Tibial artery (tissue), 4 donors: Measurements from ENCODE around the gene NR2C2AP.
A peak's percentile ranks its signal among the peaks of the same experiment; 100 is the strongest.

Experiments used
- DNase-seq, 2 donors: peaks; one replicate each; pipeline ENCODE4 v3.0.0-alpha.2; 2019
- H3K27ac ChIP-seq, 2 donors: fragments of 200-600 bp; sonication (generic) in 1 of 2; 1 replicate in 1 of 2; 2 replicates in 1 of 2; pipeline ENCODE4 v1.5.1; 2018 to 2019; ENCODE audit warnings: mild to moderate bottlenecking in 1 of 2
- H3K27me3 ChIP-seq, 2 donors: fragments of 200-600 bp; sonication (generic) in 1 of 2; one replicate each; pipeline versions ENCODE4 v1.5.1 to v1.6.0; 2016 to 2019
- H3K36me3 ChIP-seq, 3 donors: fragments of 200-600 bp; sonication (generic) in 2 of 3; one replicate each; pipeline ENCODE4 v1.5.1; 2016 to 2019; ENCODE audit warnings: mild to moderate bottlenecking in 2 of 3
- H3K4me1 ChIP-seq, 4 donors: fragments of 200-600 bp; sonication (generic) in 2 of 4; 1 replicate in 3 of 4; 2 replicates in 1 of 4; pipeline ENCODE4 v1.5.1; 2016 to 2019
- H3K4me3 ChIP-seq, 2 donors: fragments of 200-600 bp; sonication (generic) in 1 of 2; 1 replicate in 1 of 2; 2 replicates in 1 of 2; pipeline ENCODE4 v1.5.1; 2018 to 2019; ENCODE audit warnings: mild to moderate bottlenecking in 2 of 2
- H3K9me3 ChIP-seq, 3 donors: fragments of 200-600 bp; sonication (generic) in 1 of 3; one replicate each; pipeline ENCODE4 v1.5.1; 2016 to 2019
- intact Hi-C: fragments of 100-400 bp; cut with DNase I; formaldehyde crosslinking; loops from one replicate; pipeline ENCODE4 v1.15.0; 2023; ENCODE audit warnings: low total_unique reads
- TF ChIP-seq, protein P1 (sequence below), 2 experiments: fragments of 200-600 bp in 1 of 2; fragments of 450-650 bp in 1 of 2; IDR thresholded peaks; one replicate each; pipeline ENCODE4 v1.5.1; 2017 to 2019; ENCODE audit warnings: antibody characterized with exemption in 2 of 2, mild to moderate bottlenecking in 1 of 2, moderate library complexity in 1 of 2

Gene NR2C2AP

DNA sequence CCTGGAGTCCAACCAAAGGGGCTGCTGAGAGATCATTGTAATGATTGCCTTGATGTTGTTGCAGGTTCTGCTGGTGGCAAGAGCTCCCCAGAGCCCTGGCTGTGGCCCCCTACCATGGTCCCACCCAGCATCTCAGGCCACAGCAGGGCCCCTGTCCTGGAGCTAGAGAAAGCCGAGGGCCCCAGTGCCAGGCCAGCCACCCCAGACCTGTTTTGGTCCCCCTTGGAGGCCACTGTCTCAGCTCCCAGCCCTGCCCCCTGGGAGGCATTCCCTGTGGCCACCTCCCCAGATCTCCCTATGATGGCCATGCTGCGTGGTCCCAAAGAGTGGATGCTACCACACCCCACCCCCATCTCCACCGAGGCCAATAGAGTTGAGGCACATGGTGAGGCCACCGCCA is 24.0 kb upstream of the NR2C2AP start:
- no peaks in the 10 kb centered on the region for H3K36me3 ChIP-seq
- intact Hi-C loops = no loop called here
- no peak overlapping the region for H3K4me3 ChIP-seq
- no peak for DNase-seq
- TF ChIP-seq, protein P1, sequence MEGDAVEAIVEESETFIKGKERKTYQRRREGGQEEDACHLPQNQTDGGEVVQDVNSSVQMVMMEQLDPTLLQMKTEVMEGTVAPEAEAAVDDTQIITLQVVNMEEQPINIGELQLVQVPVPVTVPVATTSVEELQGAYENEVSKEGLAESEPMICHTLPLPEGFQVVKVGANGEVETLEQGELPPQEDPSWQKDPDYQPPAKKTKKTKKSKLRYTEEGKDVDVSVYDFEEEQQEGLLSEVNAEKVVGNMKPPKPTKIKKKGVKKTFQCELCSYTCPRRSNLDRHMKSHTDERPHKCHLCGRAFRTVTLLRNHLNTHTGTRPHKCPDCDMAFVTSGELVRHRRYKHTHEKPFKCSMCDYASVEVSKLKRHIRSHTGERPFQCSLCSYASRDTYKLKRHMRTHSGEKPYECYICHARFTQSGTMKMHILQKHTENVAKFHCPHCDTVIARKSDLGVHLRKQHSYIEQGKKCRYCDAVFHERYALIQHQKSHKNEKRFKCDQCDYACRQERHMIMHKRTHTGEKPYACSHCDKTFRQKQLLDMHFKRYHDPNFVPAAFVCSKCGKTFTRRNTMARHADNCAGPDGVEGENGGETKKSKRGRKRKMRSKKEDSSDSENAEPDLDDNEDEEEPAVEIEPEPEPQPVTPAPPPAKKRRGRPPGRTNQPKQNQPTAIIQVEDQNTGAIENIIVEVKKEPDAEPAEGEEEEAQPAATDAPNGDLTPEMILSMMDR (IDR thresholded peaks at IDR 0.05) = no peak
- no peak overlapping the region for H3K27ac ChIP-seq
- peaks cover 0 to 61% of the 10 kb centered on the region in 2 donors for H3K27me3 ChIP-seq
- H3K4me1 ChIP-seq = peaks cover 0 to 9% (median 7%) of the 10 kb centered on the region in 4 donors
- no peaks in the 10 kb centered on the region for H3K9me3 ChIP-seq

DNA sequence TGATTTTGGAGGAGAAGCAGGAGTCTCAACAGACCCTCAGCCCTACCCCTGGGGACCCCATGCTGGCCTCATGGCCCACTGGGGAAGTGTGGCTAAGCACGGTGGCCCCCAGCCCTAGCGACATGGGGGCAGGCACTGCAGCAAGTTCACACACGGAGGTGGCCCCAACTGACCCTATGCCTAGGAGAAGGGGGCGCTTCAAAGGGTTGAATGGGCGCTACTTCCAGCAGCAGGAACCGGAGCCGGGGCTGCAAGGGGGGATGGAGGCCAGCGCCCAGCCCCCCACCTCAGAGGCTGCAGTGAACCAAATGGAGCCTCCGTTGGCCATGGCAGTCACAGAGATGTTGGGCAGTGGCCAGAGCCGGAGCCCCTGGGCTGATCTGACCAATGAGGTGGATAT is 23.4 kb upstream of the NR2C2AP start:
- Histone ChIP-seq H3K36me3 (no peaks in the 10 kb centered on the region), H3K4me3 (no peak overlapping the region), H3K27ac (no peak overlapping the region), H3K27me3 (peaks cover 0 to 61% of the 10 kb centered on the region in 2 donors), H3K9me3 (no peaks in the 10 kb centered on the region), H3K4me1 (peaks cover 0 to 9% (median 7%) of the 10 kb centered on the region in 4 donors)
- DNase-seq = no peak
- intact Hi-C loops = no loop called here
- TF ChIP-seq, protein P1 (IDR thresholded peaks at IDR 0.05) = no peak

DNA sequence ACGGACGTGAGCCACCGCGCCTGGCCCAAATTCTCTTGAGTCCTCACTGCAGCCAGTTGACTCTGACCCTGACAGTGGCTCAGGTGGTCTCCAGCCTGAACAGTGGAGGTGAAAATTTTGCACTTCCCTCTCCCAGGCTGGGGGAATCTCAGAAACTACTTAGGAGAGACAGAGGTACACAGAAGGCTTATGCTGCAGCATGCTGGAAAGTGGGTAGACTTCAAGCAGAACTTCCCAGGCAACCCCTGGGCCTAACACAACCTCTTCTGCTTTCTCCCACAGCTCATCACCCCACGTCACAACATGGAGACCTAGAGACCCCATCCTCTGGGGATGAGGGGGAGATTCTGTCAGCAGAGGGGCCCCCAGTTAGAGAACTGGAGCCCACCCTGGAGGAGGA is 23.0 kb upstream of the NR2C2AP start:
- intact Hi-C loops = no loop called here

DNA sequence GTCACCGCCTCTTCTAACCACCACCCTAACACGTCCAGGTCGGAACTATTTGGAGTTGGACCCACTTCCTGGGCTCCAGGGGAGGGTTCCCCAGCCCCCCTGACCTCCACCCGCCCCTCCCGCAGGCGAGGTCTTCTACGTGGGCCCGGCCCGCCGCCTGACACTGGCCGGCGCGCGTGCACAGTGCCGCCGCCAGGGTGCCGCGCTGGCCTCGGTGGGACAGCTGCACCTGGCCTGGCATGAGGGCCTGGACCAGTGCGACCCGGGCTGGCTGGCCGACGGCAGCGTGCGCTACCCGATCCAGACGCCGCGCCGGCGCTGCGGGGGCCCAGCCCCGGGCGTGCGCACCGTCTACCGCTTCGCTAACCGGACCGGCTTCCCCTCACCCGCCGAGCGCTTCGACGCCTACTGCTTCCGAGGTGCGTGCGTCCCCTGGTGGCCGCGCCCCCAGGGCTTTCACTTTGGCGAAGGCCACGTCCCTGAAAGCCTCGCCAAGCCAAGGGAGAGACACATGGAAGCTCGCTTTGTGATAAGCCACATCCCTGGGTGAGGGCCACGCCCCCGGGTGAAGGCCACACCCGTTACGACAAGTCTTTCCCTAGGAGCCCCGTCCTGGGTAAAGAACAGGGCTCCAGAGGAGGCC is 21.8 kb upstream of the NR2C2AP start:
- intact Hi-C loops = no loop called here
- peaks cover 0 to 9% (median 7%) of the 10 kb centered on the region in 4 donors for H3K4me1 ChIP-seq
- DNase-seq = peak; percentile 27 to 69
- peaks cover 0 to 61% of the 10 kb centered on the region in 2 donors for H3K27me3 ChIP-seq
- peak overlapping the region; percentile 13 to 45 for H3K4me3 ChIP-seq
- no peaks in the 10 kb centered on the region for H3K9me3 ChIP-seq
- H3K36me3 ChIP-seq = no peaks in the 10 kb centered on the region
- TF ChIP-seq, protein P1 (IDR thresholded peaks at IDR 0.05) = peak; percentile 34 to 45
- no peak overlapping the region for H3K27ac ChIP-seq

More for the DNA sequence above, 23.0 kb upstream of the NR2C2AP start:
- H3K9me3 ChIP-seq = no peaks in the 10 kb centered on the region
- DNase-seq = no peak
- H3K27ac ChIP-seq = no peak overlapping the region
- no peaks in the 10 kb centered on the region for H3K36me3 ChIP-seq
- peaks cover 0 to 61% of the 10 kb centered on the region in 2 donors for H3K27me3 ChIP-seq
- TF ChIP-seq, protein P1 (IDR thresholded peaks at IDR 0.05) = no peak
- H3K4me1 ChIP-seq = peaks cover 0 to 9% (median 7%) of the 10 kb centered on the region in 4 donors
- no peak overlapping the region for H3K4me3 ChIP-seq

DNA sequence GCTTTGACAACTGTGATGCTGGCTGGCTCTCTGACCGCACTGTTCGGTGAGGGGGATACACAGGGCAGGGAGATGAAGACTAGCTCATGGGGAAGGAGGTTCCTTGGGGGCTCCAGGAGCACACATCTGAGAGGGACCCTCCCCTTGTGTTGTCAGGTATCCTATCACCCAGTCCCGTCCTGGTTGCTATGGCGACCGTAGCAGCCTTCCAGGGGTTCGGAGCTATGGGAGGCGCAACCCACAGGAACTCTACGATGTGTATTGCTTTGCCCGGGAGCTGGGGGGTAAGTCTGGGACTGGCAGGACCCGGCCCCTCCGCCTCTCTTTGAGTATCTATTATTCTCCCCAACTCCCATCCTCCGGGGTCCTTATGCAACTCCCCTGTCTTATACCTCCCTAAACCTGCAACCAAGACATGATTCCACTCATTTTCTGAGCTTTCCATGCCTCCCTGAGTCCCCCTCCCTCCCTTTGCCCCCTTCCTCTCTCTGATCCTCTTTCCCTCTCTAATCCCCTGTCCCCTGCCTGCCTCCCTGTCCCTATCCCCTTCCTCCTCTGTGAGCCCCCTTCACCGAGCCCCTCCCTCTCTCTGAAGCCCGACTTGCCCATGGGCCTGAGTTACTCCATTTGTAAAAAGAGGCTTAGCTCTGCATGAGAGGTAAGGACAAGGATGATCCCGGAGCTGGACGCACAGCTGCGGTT is 21.1 kb upstream of the NR2C2AP start:
- TF ChIP-seq, protein P1 (IDR thresholded peaks at IDR 0.05) = no peak
- no peaks in the 10 kb centered on the region for H3K36me3 ChIP-seq
- H3K27ac ChIP-seq = no peak overlapping the region
- intact Hi-C loops = no loop called here
- no peak for DNase-seq
- H3K27me3 ChIP-seq = peaks cover 0 to 62% of the 10 kb centered on the region in 2 donors
- H3K4me3 ChIP-seq = no peak overlapping the region
- no peaks in the 10 kb centered on the region for H3K9me3 ChIP-seq
- peaks cover 0 to 9% (median 7%) of the 10 kb centered on the region in 4 donors for H3K4me1 ChIP-seq
